A673 (cell line): Measurements from ENCODE around the gene RACK1.
"Not testable (repeated sequence)": the region's sequence is repeated elsewhere in the genome, so short reads cannot be mapped to it uniquely, and the experiment has no call there.

Experiments
- CTCF ChIP-seq: fragments of 300-800, 200-600 bp; sonication (generic); conservative IDR thresholded peaks from 2 replicates; pipeline ENCODE4 v1.5.1; 2017; ENCODE audit warnings: low read depth, mild to moderate bottlenecking, antibody characterized with exemption, low read length, moderate library complexity, mixed read lengths
- EZH2 ChIP-seq: fragments of 200-600 bp; sonication (generic); IDR thresholded peaks from 2 replicates; pipeline ENCODE4 v1.6.1; 2017; ENCODE audit warnings: borderline replicate concordance, low read depth, mild to moderate bottlenecking, mixed read lengths, antibody characterized with exemption, low read length; ENCODE audit not compliant: poor library complexity, severe bottlenecking

GRCh38 chr5:181283841-181284755, 40.4 kb upstream of the RACK1 start:
- peak; percentile 20; the same call in 1 of the 2 replicates for TF ChIP-seq CTCF
- not testable (repeated sequence) for TF ChIP-seq EZH2
